HG03439 (cell line): ENCODE data around the gene ABITRAM.
"Not testable (repeated sequence)": the region's sequence is repeated elsewhere in the genome, so short reads cannot be mapped to it uniquely, and the experiment has no call there.

Experiments
- ATAC-seq: cut with Tn5 transposase; IDR thresholded peaks from one replicate; pipeline ENCODE4 v1.9.1; 2021; ENCODE audit warnings: mild to moderate bottlenecking, moderate library complexity; ENCODE audit not compliant: unreplicated experiment

ABITRAM gene

DNA sequence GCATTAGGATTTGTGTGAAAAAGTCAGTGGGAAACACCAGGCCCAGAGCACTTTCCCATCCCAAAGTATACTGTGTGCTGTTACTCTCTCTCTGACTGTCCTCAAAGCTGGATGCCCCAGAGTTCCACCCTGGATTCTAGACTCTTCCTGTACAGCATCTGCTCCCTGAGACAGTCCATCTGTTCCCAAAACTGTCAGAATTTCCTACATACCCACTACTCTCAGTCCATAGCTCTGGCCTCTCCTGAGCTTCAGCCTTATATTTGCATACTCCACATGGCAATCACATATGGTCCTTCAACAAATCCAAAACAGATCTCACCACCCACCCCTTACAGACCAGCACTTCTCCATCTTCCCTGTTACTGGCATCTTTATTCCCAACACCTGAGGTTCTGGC, 9.7 kb upstream of the ABITRAM start:
- ATAC-seq = no peak

DNA sequence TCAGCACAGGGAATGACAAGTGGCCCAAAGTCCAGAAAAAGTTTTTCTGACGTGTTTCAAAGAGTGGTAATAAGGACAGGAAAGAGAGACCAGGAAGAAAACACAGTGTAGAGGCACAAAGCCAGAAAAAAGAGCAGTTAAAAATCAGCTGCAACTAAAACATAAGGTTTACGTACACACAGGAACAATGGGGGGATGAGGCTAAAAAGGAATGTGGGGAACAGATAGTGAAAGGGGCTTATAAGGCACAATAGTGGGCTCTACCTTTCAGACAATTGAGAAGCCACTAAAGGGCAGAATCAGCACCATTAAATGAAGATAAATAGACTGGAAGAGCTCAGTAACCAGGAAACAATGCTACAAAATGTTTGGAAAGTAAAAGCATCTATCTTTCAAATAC, 5.8 kb upstream of the ABITRAM start:
- ATAC-seq = no peak

- ATAC-seq = no peak
These were observed 926 bp upstream of the ABITRAM start for GRCh38 chr9:108933231-108933717.

DNA sequence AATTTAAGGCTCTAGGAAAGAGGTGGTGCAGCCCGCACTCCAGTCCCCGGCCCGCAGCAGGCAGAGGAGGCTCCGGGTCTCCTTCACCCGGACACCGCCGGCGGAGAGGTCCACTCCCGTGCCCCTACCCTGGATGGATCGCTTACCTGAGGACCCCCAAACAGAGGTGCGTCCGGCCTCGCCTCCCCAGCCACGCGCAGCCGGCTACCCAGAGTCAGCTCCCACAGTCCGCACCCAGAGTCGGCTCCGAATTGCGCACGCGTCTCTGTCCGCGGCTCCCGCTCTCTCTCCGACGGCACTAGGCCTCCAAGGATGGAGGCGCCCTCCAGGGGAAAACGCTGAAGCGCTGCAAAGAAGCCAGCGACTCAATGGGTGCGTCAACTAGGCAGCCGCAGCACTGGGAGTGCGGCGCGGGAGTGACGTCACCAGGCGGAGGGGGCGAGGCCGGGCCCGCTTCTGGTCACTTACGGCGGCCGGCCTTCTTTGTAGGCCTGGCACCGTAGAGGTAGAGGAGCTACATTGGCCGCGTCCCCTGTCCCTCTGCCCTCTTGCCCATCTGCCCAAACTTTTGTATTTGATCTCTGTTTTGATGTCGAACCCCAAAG, 380 bp upstream of the ABITRAM start, which contains the start of gene ELP1:
ELP1 (minus strand) TSS at position 407 of the 605 bp plus-strand sequence. CDS start 2,978 bp downstream, outside the sequence.
- peak; percentile 91 for ATAC-seq

DNA sequence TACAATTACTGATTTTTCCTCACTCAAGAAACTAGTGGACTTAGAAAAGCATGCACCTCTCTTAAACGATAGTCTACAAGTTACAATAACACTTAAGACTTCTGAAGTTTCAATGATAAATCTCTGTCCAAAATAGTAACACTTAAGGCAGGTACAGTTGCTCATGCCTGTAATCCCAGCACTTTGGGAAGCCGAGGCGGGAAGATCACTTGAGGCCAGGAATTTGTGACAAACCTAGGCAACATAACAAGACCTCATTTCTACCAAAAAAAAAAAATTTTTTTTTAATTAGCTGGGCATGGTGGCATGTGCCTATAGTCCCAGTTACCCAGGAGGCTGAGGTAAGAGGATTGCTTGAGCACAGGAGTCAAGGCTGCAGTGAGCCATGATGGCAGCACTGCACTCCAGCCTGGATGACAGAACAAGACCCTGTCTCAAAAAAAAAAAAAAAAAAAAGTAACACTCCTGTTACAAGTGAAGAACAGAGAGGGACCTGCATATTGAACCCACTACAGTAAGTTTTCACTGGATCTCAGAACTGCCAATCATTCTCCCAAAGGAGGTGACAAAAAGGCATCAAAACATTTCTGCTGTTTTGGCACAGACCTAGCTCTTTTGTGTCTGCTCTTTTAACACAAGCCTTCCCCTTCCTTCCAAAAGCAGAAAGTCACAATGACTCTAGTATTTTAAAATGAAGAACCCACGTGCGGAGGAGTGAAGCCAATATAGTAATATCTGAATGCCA, 3.5 kb downstream of the ABITRAM start:
- no peak for ATAC-seq

DNA sequence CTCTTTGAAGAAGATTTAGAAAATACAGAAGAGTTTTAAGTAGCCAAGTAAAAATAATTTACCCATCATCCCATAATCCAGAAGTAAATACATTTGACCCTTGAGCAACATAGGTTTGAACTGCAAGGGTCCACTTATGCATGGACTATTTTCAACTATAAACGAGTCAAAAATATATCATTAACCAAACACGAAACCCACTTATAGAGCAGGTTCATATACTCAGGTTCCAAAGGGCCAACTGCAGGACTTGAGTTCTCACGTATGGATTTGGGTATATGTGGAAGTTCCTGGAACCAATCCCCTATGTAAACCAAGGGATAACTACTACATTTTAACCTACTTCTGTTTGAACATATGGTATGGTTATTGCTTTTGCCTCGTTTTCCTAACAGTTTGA, 5.8 kb downstream of the ABITRAM start:
- no peak for ATAC-seq

GRCh38 chr9:108950168-108950567, 16.0 kb downstream of the ABITRAM start:
- no peak for ATAC-seq

- no peak for ATAC-seq
These were observed 17.4 kb downstream of the ABITRAM start for GRCh38 chr9:108951578-108951977.

DNA sequence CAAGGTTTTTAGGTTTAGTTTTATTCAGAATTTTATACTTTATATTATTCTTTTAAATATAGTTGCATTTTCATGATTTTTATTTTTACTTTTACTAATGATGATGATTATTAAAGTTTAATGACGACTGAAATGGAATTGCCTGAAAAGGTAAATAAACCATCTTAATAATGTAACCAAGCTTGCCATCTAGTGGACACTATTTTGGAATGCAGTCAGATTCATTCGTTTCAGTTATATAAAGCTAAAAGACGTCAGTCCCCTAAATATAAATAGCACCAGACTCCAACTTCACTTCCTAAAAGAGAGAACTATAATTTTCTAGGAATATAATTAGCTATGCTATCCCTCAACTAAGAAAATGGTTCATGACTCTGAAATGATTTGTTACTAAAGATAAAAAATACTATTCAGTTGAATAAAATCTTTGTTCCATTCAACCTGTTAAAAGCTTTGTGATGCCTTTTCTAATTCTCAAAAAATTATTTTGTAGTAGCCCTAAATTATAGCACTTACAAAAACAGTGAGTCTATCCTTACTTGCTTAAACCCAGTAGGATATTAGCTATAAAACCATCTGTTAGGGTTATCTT, 19.9 kb downstream of the ABITRAM start:
- no peak for ATAC-seq

- ATAC-seq = no peak
These were observed 21.9 kb downstream of the ABITRAM start for GRCh38 chr9:108956022-108956630.

DNA sequence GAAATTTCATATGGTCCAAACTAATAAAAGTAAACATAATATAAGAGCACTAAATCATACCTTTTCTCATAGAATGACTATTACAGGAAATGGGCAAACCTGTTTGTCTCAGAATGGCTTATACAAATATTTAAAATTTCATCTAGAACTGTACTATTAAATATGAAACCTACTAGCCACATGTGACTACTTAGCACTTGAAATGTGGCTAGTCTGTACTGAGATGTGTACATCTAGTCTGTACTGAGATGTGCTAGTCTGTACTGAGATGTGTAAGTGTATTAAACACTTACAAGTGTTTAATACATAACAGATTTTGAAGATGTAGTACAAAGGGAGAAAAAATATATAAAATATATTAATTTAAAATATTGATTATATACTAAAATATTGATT, 22.4 kb downstream of the ABITRAM start:
- ATAC-seq = no peak

- ATAC-seq = no peak
These were observed 26.1 kb downstream of the ABITRAM start for GRCh38 chr9:108960331-108960730.

GRCh38 chr9:108961151-108961550, 27.0 kb downstream of the ABITRAM start:
- ATAC-seq = no peak

- ATAC-seq = no peak
These were observed 29.4 kb downstream of the ABITRAM start for GRCh38 chr9:108963459-108964143.

GRCh38 chr9:108967916-108968315, 33.7 kb downstream of the ABITRAM start:
- no peak for ATAC-seq

DNA sequence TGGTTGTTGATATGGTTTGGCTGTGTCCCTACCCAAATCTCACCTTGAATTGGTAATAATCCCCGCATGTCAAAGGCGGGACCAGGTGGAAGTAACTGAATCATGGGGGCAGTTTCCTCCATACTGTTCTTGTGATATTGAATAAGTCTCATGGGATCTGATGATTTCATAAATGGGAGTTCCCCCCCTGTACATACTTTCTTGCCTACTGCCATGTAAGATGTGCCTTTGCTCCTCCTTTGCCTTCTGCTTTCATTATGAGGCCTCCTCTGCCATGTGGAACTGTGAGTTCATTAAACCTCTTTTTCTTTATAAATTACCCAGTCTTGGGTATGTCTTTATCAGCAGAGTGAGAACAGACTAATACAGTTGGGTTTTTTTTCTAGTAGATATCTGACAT, 37.2 kb downstream of the ABITRAM start:
- not testable (repeated sequence) for ATAC-seq

- ATAC-seq = no peak
These were observed 38.0 kb downstream of the ABITRAM start for GRCh38 chr9:108972186-108972585.

- no peak for ATAC-seq
These were observed 38.5 kb downstream of the ABITRAM start for GRCh38 chr9:108972626-108973209.

- no peak for ATAC-seq
These were observed 39.7 kb downstream of the ABITRAM start for GRCh38 chr9:108973895-108974294.

DNA sequence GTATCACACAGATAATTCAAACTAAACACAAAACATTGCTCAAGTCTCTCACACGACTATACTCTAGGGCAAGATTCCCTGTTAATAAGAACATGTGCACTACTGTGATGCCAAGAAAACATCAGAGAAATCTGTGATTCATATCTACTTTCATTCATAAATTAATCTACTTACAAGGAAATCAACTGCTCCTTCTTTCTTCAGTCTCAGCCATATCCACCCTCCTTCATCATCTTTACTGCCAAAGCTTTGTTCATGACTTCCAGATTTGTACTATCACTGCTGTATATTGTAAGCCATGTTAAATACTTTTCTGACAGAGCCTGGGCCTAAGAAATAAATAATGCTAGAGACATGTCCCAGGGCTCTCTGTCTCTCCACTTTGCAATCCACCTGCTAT, 44.0 kb downstream of the ABITRAM start:
- no peak for ATAC-seq

DNA sequence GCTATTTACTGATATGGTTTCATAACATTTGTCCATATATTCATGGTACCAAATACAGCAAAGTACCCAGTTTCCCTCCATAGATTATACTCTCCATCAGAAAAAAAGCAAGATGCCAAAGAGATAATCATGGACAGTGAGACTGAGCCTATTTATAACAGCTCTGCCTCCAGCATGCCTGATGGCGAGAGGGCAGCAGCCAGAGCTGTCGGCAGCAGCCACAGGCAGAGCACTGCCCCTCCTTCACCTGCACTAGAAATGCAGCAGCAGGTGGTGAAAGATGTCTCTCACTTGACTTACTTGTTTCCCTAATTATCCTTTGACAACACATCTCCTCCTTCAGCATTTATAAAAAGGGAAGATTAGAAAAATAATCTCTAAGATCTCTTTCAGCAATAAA, 46.7 kb downstream of the ABITRAM start:
- no peak for ATAC-seq
